ENCODE data around the gene ALDH3B2. TPM values are rescaled to one million over a fixed set of nuclear protein-coding genes. Genes with fewer than 3 reads are reported as not detected.

Gene ALDH3B2
- total RNA-seq, 4 donors from 2014 or later, result not detected

GRCh38 chr11:67645521-67646461 is 28.6 kb downstream of the ALDH3B2 start:
- TF ChIP-seq EP300 (IDR thresholded peaks at IDR 0.05), result no peak
- TF ChIP-seq POLR2A (IDR thresholded peaks at IDR 0.05), result no peak
- TF ChIP-seq CTCF (IDR thresholded peaks at IDR 0.05), result no peak
- Histone ChIP-seq H3K36me3 (no peaks in the 10 kb centered on the region), H3K4me3 (no peak overlapping the region), H3K4me1 (peaks cover 0 to 28% (median 0%) of the 10 kb centered on the region in 4 donors), H3K9me3 (peaks cover 0 to 9% (median 0%) of the 10 kb centered on the region in 4 donors), H3K27ac (no peak overlapping the region), H3K27me3 (peaks cover 0 to 8% of the 10 kb centered on the region in 2 donors)
- 78% methylated on average over 15 to 23 of the region's 24 CpGs for WGBS, 2 donors
- no peak for DNase-seq (ENCODE audit: low spot score in 2 of 2)

GRCh38 chr11:67644472-67645418 is 29.7 kb downstream of the ALDH3B2 start:
- WGBS, 2 donors, result 85 to 88% methylated on average over 11 to 22 of the region's 22 CpGs
- TF ChIP-seq EP300 (IDR thresholded peaks at IDR 0.05) (no peak), CTCF (IDR thresholded peaks at IDR 0.05) (no peak), POLR2A (IDR thresholded peaks at IDR 0.05) (no peak)
- DNase-seq (ENCODE audit: low spot score in 2 of 2), result no peak

GRCh38 chr11:67644042-67644441 is 30.4 kb downstream of the ALDH3B2 start:
- Histone ChIP-seq H3K9me3 (peaks cover 0 to 9% (median 0%) of the 10 kb centered on the region in 4 donors), H3K4me3 (no peak overlapping the region), H3K36me3 (no peaks in the 10 kb centered on the region), H3K4me1 (peaks cover 0 to 16% (median 4%) of the 10 kb centered on the region in 4 donors), H3K27ac (no peak overlapping the region), H3K27me3 (peaks cover 0 to 24% of the 10 kb centered on the region in 2 donors)
- no peak for DNase-seq (ENCODE audit: low spot score in 2 of 2)
- WGBS, 2 donors, result 79 to 84% methylated on average over 5 of the region's 5 CpGs
- no peak for TF ChIP-seq POLR2A (IDR thresholded peaks at IDR 0.05)
- no peak for TF ChIP-seq EP300 (IDR thresholded peaks at IDR 0.05)
- no peak for TF ChIP-seq CTCF (IDR thresholded peaks at IDR 0.05)

More at GRCh38 chr11:67644472-67645418, 29.7 kb downstream of the ALDH3B2 start:
- Histone ChIP-seq H3K27ac (no peak overlapping the region), H3K27me3 (peaks cover 0 to 18% of the 10 kb centered on the region in 2 donors), H3K4me3 (no peak overlapping the region), H3K9me3 (peaks cover 0 to 9% (median 0%) of the 10 kb centered on the region in 4 donors), H3K36me3 (no peaks in the 10 kb centered on the region), H3K4me1 (peaks cover 0 to 23% (median 3%) of the 10 kb centered on the region in 4 donors)

- TF ChIP-seq POLR2A (IDR thresholded peaks at IDR 0.05) (no peak), EP300 (IDR thresholded peaks at IDR 0.05) (no peak), CTCF (IDR thresholded peaks at IDR 0.05) (no peak)
- Histone ChIP-seq H3K27me3 (peaks cover 0 to 24% of the 10 kb centered on the region in 2 donors), H3K4me3 (no peak overlapping the region), H3K9me3 (peaks cover 0 to 9% (median 0%) of the 10 kb centered on the region in 4 donors), H3K4me1 (peaks cover 0 to 10% (median 4%) of the 10 kb centered on the region in 4 donors), H3K27ac (no peak overlapping the region), H3K36me3 (no peaks in the 10 kb centered on the region)
- 89 to 92% methylated on average over 15 of the region's 15 CpGs for WGBS, 2 donors
- DNase-seq (ENCODE audit: low spot score in 2 of 2), result no peak
These were observed 32.0 kb downstream of the ALDH3B2 start for GRCh38 chr11:67642173-67643120.

Data from tibial nerve (tissue), 4 donors.